IMR-90 (cell line): Measurements from ENCODE around the gene FNDC1. TPM values are rescaled to one million over a fixed set of nuclear protein-coding genes. Genes with fewer than 3 reads are reported as not detected.

ENCODE experiments used
- ATAC-seq: fragments of 200-7000 bp; cut with Tn5 transposase; 2 replicates; pipeline ENCODE4 v1.9.1; 2020; ENCODE audit warnings: low read depth, mild to moderate bottlenecking, moderate library complexity
- BruUV-seq: library from RNA; stranded (reverse); fragments of 400-500 nt; replicated peaks from 2 replicates; lab custom pipeline; 2021; lab: Mats Ljungman, UMichigan
- CTCF ChIA-PET: fragments of 300-600 bp; formaldehyde crosslinking; extraction: SDS; loops from one replicate; lab custom pipeline; 2021; ENCODE audit warnings: antibody characterized with exemption; lab: Yijun Ruan, JAX
- POLR2A ChIA-PET: fragments of 300-600 bp; sonication (Branson Sonifier 250); formaldehyde crosslinking; loops from one replicate; lab custom pipeline; 2022; ENCODE audit warnings: antibody characterized with exemption; ENCODE audit not compliant: unreplicated experiment; lab: Charles Lee
- DNase-seq: peaks from one replicate; pipeline ENCODE4 v3.0.0; 2013
- H2AFZ ChIP-seq: replicated peaks from 2 replicates; pipeline ENCODE3; 2013; ENCODE audit warnings: low read length, mild to moderate bottlenecking; ENCODE audit not compliant: poor library complexity
- H2AK5ac ChIP-seq: 2 replicates; pipeline ENCODE4 v1.6.1; 2013; ENCODE audit warnings: low read depth, low read length, inconsistent platforms
- H2AK9ac ChIP-seq: replicated peaks from 2 replicates; pipeline ENCODE3; 2013; ENCODE audit warnings: mild to moderate bottlenecking, low read depth, low read length, moderate library complexity; ENCODE audit not compliant: poor library complexity
- H2BK120ac ChIP-seq: 2 replicates; pipeline ENCODE4 v1.6.1; 2013; ENCODE audit warnings: low read depth, low read length, inconsistent platforms
- H2BK15ac ChIP-seq: 3 replicates; pipeline ENCODE4 v1.6.1; 2013; ENCODE audit warnings: low read depth, low read length, inconsistent platforms
- H2BK20ac ChIP-seq: 2 replicates; pipeline ENCODE4 v1.6.1; 2013; ENCODE audit warnings: low read depth, mild to moderate bottlenecking, inconsistent platforms, low read length, moderate library complexity
- H2BK5ac ChIP-seq: 2 replicates; pipeline ENCODE4 v1.6.1; 2013; ENCODE audit warnings: mild to moderate bottlenecking, low read depth, low read length, inconsistent platforms; ENCODE audit not compliant: poor library complexity, severe bottlenecking
- H3K14ac ChIP-seq: replicated peaks from 2 replicates; pipeline ENCODE4 v1.6.1; 2013; ENCODE audit warnings: low read depth, low read length, inconsistent platforms
- H3K18ac ChIP-seq: 2 replicates; pipeline ENCODE4 v1.6.1; 2013; ENCODE audit warnings: low read depth, low read length, control low read depth
- H3K23ac ChIP-seq: 2 replicates; pipeline ENCODE4 v1.6.1; 2013; ENCODE audit warnings: low read depth, low read length, inconsistent platforms
- H3K27ac ChIP-seq: 2 replicates; pipeline ENCODE4 v1.5.1; 2013; ENCODE audit warnings: mild to moderate bottlenecking, control low read depth, low read length; ENCODE audit not compliant: insufficient read depth
- H3K27me3 ChIP-seq: 2 replicates; pipeline ENCODE4 v1.6.1; 2013; ENCODE audit warnings: low read length; ENCODE audit not compliant: control insufficient read depth, insufficient read depth
- H3K36me3 ChIP-seq: 2 replicates; pipeline ENCODE4 v1.6.1; 2013; ENCODE audit warnings: low read length, mixed read lengths; ENCODE audit not compliant: control insufficient read depth, insufficient read depth
- H3K4ac ChIP-seq: 2 replicates; pipeline ENCODE4 v1.6.1; 2013; ENCODE audit warnings: low read depth, low read length, inconsistent platforms
- H3K4me1 ChIP-seq: 2 replicates; pipeline ENCODE4 v1.6.1; 2013; ENCODE audit warnings: low read length, mixed read lengths; ENCODE audit not compliant: control insufficient read depth, insufficient read depth
- H3K4me2 ChIP-seq: 2 replicates; pipeline ENCODE4 v1.6.1; 2013; ENCODE audit warnings: low read depth, mild to moderate bottlenecking, control low read depth, low read length, moderate library complexity
- H3K4me3 ChIP-seq: 2 replicates; pipeline ENCODE4 v1.5.1; 2013; ENCODE audit warnings: low read depth, mild to moderate bottlenecking, control low read depth, low read length, moderate library complexity; ENCODE audit not compliant: insufficient read depth
- H3K56ac ChIP-seq: 2 replicates; pipeline ENCODE4 v1.6.1; 2013; ENCODE audit warnings: low read length, inconsistent platforms; ENCODE audit not compliant: insufficient read depth; ENCODE audit errors: extremely low read depth
- H3K79me1 ChIP-seq, 2 experiments: 2 replicates each; pipeline ENCODE4 v1.6.1; 2013; ENCODE audit warnings: low read length in 2 of 2, inconsistent platforms in 1 of 2, low read depth in 1 of 2
- H3K9ac ChIP-seq: 2 replicates; pipeline ENCODE4 v1.6.1; 2013; ENCODE audit warnings: low read depth, low read length, control low read depth
- H3K9me1 ChIP-seq: 2 replicates; pipeline ENCODE4 v1.6.1; 2013; ENCODE audit warnings: low read length, inconsistent platforms; ENCODE audit not compliant: insufficient read depth
- H3K9me3 ChIP-seq: 2 replicates; pipeline ENCODE4 v1.6.1; 2013; ENCODE audit warnings: low read length; ENCODE audit not compliant: control insufficient read depth, insufficient read depth
- H4K20me1 ChIP-seq: 2 replicates; pipeline ENCODE4 v1.6.1; 2013; ENCODE audit warnings: low read length, inconsistent platforms; ENCODE audit not compliant: insufficient read depth
- H4K5ac ChIP-seq: 2 replicates; pipeline ENCODE4 v1.6.1; 2013; ENCODE audit warnings: mild to moderate bottlenecking, low read depth, low read length, control low read depth
- H4K8ac ChIP-seq, 2 experiments: 2 replicates each; pipeline ENCODE4 v1.6.1; 2013; ENCODE audit warnings: low read depth in 2 of 2, low read length in 2 of 2, control low read depth in 1 of 2, inconsistent platforms in 1 of 2
- H4K91ac ChIP-seq: 2 replicates; pipeline ENCODE4 v1.6.1; 2013; ENCODE audit warnings: low read depth, low read length, inconsistent platforms; ENCODE audit not compliant: insufficient read depth
- BHLHE40 ChIP-seq: fragments of 150-350 bp; IDR thresholded peaks from 2 replicates; pipeline ENCODE4 v1.6.1; 2016; ENCODE audit warnings: mild to moderate bottlenecking, low read depth, low read length
- CEBPB ChIP-seq: IDR thresholded peaks from 2 replicates; pipeline ENCODE4 v1.6.1; 2012; ENCODE audit warnings: low read depth, low read length, improper control_type of control experiment
- CHD1 ChIP-seq: IDR thresholded peaks from 2 replicates; pipeline ENCODE4 v1.6.1; 2012; ENCODE audit warnings: low read depth, low read length, improper control_type of control experiment
- FOS ChIP-seq: fragments of 150-350 bp; IDR thresholded peaks from 2 replicates; pipeline ENCODE4 v1.6.1; 2016; ENCODE audit warnings: low read depth, low read length
- MAFK ChIP-seq: IDR thresholded peaks from 2 replicates; pipeline ENCODE4 v1.6.1; 2012; ENCODE audit warnings: low read depth, low read length, improper control_type of control experiment
- MXI1 ChIP-seq: IDR thresholded peaks from 2 replicates; pipeline ENCODE4 v1.6.1; 2012; ENCODE audit warnings: low read depth, mild to moderate bottlenecking, low read length, moderate library complexity, borderline replicate concordance
- NFE2L2 ChIP-seq: fragments of 150-350 bp; IDR thresholded peaks from 2 replicates; pipeline ENCODE4 v1.6.1; 2016; ENCODE audit warnings: low read depth, mild to moderate bottlenecking, low read length
- POLR2A ChIP-seq: IDR thresholded peaks from 2 replicates; pipeline ENCODE4 v1.6.1; 2012; ENCODE audit warnings: mild to moderate bottlenecking, low read depth, low read length
- RCOR1 ChIP-seq: IDR thresholded peaks from 2 replicates; pipeline ENCODE4 v1.6.1; 2012; ENCODE audit warnings: mild to moderate bottlenecking, low read length, improper control_type of control experiment; ENCODE audit not compliant: insufficient replicate concordance
- RFX5 ChIP-seq: IDR thresholded peaks from 2 replicates; pipeline ENCODE4 v1.8.0; 2012; ENCODE audit warnings: low read depth, mild to moderate bottlenecking, low read length, moderate library complexity
- SMC3 ChIP-seq: fragments of 150-350 bp; IDR thresholded peaks from 2 replicates; pipeline ENCODE4 v1.6.1; 2016; ENCODE audit warnings: low read depth, mild to moderate bottlenecking, antibody characterized with exemption, low read length, moderate library complexity
- WGBS, 2 experiments: methylation state at CpG; one replicate each; pipeline versions ENCODE4 v1.1.5 to v1.1.7; 2013; ENCODE audit warnings: missing lambda C conversion rate in 2 of 2; ENCODE audit not compliant: insufficient read length in 1 of 2; ENCODE audit errors: extremely low coverage in 2 of 2; 5-methylcytosine and 5-hydroxymethylcytosine counted together
- dilution Hi-C: fragments of 300-500 bp; cut with HindIII; formaldehyde crosslinking; loops from one replicate; pipeline ENCODE4 v1.14.3; 2018; ENCODE audit warnings: low sequenced_read_pairs; ENCODE audit not compliant: unreplicated experiment
- in situ Hi-C: fragments of 300-500 bp; cut with MboI; formaldehyde crosslinking; loops from 3 replicates; pipeline ENCODE4 v1.14.3; 2019; ENCODE audit warnings: low sequenced_read_pairs, inconsistent platforms, mixed read lengths
- intact Hi-C: fragments of 100-400 bp; cut with micrococcal nuclease; formaldehyde crosslinking; loops from 2 replicates; pipeline ENCODE4 v1.10.0; 2022
- polyA plus RNA-seq, 3 experiments: library from polyadenylated mRNA; depleted of rRNA; stranded (reverse); fragments of >200 nt; gene quantifications; 2 replicates each; pipeline ENCODE4 v1.2.3, GENCODE V29; 2012; ENCODE audit warnings: low replicate concordance in 1 of 3
- total RNA-seq: library from RNA; depleted of rRNA; stranded (reverse); fragments of >200 nt; gene quantifications from 2 replicates; pipeline ENCODE4 v1.2.3, GENCODE V29; 2012
- TF ChIP-seq, protein P1 (sequence below): fragments of 150-350 bp; IDR thresholded peaks from 2 replicates; pipeline ENCODE4 v1.6.1; 2016; ENCODE audit warnings: low read depth, mild to moderate bottlenecking, low read length, moderate library complexity, borderline replicate concordance
- TF ChIP-seq, protein P2 (sequence below): fragments of 150-350 bp; IDR thresholded peaks from 2 replicates; pipeline ENCODE4 v1.6.1; 2017; ENCODE audit warnings: mild to moderate bottlenecking, antibody characterized with exemption, low read length, low read depth
- TF ChIP-seq, protein P3 (sequence below): conservative IDR thresholded peaks from 2 replicates; pipeline ENCODE4 v1.5.1; 2012; ENCODE audit warnings: mild to moderate bottlenecking, low read depth, low read length, improper control_type of control experiment

Gene FNDC1
- total and polyA plus RNA-seq, 2 of the 4 experiments (the other 2 are of a cell fraction): 0.03 TPM; not detected in 1

DNA sequence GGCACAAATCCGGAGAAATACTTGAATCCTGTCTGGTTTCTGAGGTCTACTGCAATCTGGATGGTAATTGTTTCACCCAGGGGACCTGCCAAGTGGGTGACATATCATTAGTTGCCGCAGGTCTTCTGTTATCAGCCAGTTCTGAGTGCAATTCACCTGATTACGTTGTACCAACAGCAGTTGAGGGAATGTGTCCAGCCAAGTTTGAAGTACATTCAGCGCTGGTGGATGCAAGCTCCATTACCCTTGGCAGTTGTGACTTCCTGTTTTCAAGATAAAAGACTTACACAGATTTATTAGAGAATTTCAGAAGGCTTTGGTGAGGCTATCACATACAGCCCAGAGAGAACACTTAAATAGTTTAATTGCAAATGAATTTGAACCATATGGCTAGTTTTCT is 42.8 kb downstream of the FNDC1 start:
- H3K9me1 ChIP-seq: no peaks in the 10 kb centered on the region
- no peak for DNase-seq
- no peak overlapping the region for H3K18ac ChIP-seq
- ChIA-PET POLR2A (no interaction called here), CTCF (no interaction called here)
- H3K4me3 ChIP-seq: no peak overlapping the region
- no peak overlapping the region for H2BK5ac ChIP-seq
- no peaks in the 10 kb centered on the region for H3K27me3 ChIP-seq
- ATAC-seq: no peak
- H3K9ac ChIP-seq: no peak overlapping the region
- no peaks in the 10 kb centered on the region for H3K9me3 ChIP-seq
- H3K4ac ChIP-seq: no peak overlapping the region
- H3K4me2 ChIP-seq: no peak overlapping the region
- in situ Hi-C loops (no loop called here), dilution Hi-C loops (no loop called here), intact Hi-C loops (no loop called here)
- no peak overlapping the region for H3K23ac ChIP-seq
- H2BK120ac ChIP-seq: no peak overlapping the region
- no peak overlapping the region for H2BK20ac ChIP-seq
- H4K91ac ChIP-seq: no peak overlapping the region
- no peak overlapping the region for H3K14ac ChIP-seq
- no peak overlapping the region for H2AFZ ChIP-seq
- no peak overlapping the region for H2AK9ac ChIP-seq
- WGBS, 2 experiments: 6% methylated on average over 2 of the region's 4 CpGs; no CpG with 5 or more reads in 1 of the 2 experiments
- no peaks in the 10 kb centered on the region for H3K79me1 ChIP-seq
- H3K36me3 ChIP-seq: no peaks in the 10 kb centered on the region
- no peak overlapping the region for H4K8ac ChIP-seq
- no peak overlapping the region for H2BK15ac ChIP-seq
- no peak overlapping the region for H3K56ac ChIP-seq
- H3K4me1 ChIP-seq: no peaks in the 10 kb centered on the region
- H2AK5ac ChIP-seq: no peak overlapping the region
- no TSS peak for BruUV-seq
- TF ChIP-seq SMC3: no peak
- TF ChIP-seq RFX5: no peak
- TF ChIP-seq FOS: no peak
- no peak for TF ChIP-seq BHLHE40
- TF ChIP-seq CHD1: no peak
- TF ChIP-seq NFE2L2: no peak
- TF ChIP-seq POLR2A: no peak
- TF ChIP-seq, protein P1, sequence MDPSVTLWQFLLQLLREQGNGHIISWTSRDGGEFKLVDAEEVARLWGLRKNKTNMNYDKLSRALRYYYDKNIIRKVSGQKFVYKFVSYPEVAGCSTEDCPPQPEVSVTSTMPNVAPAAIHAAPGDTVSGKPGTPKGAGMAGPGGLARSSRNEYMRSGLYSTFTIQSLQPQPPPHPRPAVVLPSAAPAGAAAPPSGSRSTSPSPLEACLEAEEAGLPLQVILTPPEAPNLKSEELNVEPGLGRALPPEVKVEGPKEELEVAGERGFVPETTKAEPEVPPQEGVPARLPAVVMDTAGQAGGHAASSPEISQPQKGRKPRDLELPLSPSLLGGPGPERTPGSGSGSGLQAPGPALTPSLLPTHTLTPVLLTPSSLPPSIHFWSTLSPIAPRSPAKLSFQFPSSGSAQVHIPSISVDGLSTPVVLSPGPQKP: no peak
- no peak for TF ChIP-seq MAFK
- TF ChIP-seq CEBPB: no peak
- no peak for TF ChIP-seq RCOR1
- TF ChIP-seq, protein P2, sequence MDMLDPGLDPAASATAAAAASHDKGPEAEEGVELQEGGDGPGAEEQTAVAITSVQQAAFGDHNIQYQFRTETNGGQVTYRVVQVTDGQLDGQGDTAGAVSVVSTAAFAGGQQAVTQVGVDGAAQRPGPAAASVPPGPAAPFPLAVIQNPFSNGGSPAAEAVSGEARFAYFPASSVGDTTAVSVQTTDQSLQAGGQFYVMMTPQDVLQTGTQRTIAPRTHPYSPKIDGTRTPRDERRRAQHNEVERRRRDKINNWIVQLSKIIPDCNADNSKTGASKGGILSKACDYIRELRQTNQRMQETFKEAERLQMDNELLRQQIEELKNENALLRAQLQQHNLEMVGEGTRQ: no peak
- TF ChIP-seq, protein P3, sequence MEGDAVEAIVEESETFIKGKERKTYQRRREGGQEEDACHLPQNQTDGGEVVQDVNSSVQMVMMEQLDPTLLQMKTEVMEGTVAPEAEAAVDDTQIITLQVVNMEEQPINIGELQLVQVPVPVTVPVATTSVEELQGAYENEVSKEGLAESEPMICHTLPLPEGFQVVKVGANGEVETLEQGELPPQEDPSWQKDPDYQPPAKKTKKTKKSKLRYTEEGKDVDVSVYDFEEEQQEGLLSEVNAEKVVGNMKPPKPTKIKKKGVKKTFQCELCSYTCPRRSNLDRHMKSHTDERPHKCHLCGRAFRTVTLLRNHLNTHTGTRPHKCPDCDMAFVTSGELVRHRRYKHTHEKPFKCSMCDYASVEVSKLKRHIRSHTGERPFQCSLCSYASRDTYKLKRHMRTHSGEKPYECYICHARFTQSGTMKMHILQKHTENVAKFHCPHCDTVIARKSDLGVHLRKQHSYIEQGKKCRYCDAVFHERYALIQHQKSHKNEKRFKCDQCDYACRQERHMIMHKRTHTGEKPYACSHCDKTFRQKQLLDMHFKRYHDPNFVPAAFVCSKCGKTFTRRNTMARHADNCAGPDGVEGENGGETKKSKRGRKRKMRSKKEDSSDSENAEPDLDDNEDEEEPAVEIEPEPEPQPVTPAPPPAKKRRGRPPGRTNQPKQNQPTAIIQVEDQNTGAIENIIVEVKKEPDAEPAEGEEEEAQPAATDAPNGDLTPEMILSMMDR: no peak
- TF ChIP-seq MXI1: no peak
- H4K20me1 ChIP-seq: no peaks in the 10 kb centered on the region
- no peak overlapping the region for H4K5ac ChIP-seq
- H3K27ac ChIP-seq: no peak overlapping the region
